Naive thymus-derived CD4-positive, alpha-beta T cell (primary cell): ENCODE data around the gene BMP6. TPM values are rescaled to one million over a fixed set of nuclear protein-coding genes. Genes with fewer than 3 reads are reported as not detected.

Experiments
- ATAC-seq: fragments of 150-1000 bp; cut with Tn5 transposase; 2 replicates; pipeline ENCODE4 v1.10.0; 2021; ENCODE audit warnings: mild to moderate bottlenecking, moderate library complexity
- CTCF ChIA-PET: fragments of 350-600 bp; sonication (Branson Sonifier 250); formaldehyde crosslinking; loops from one replicate; lab custom pipeline; 2021; ENCODE audit warnings: antibody characterized with exemption; lab: Charles Lee
- POLR2A ChIA-PET: fragments of 350-600 bp; sonication (Branson Sonifier 250); formaldehyde crosslinking; loops from one replicate; lab custom pipeline; 2021; ENCODE audit warnings: antibody characterized with exemption, inconsistent platforms; lab: Charles Lee
- DNase-seq, 9 donors: peaks; one replicate each; pipeline versions ENCODE4 v3.0.0 to v3.0.0-alpha.2; 2020 to 2022; ENCODE audit warnings: mixed read lengths in 1 of 9
- H3K27ac ChIP-seq: one replicate; pipeline ENCODE4 v1.7.0; 2013; ENCODE audit warnings: mild to moderate bottlenecking, low read depth, low read length, moderate library complexity
- H3K27me3 ChIP-seq, 2 donors: one replicate each; pipeline ENCODE4 v1.7.0; 2013; ENCODE audit warnings: low read length in 2 of 2, mild to moderate bottlenecking in 2 of 2, moderate library complexity in 2 of 2; ENCODE audit not compliant: control insufficient read depth in 2 of 2, insufficient read depth in 2 of 2
- H3K36me3 ChIP-seq, 3 experiments: 1 replicate in 2 of 3; 2 replicates in 1 of 3; pipeline ENCODE4 v1.7.0; 2013; ENCODE audit warnings: low read length in 3 of 3, mild to moderate bottlenecking in 3 of 3, moderate library complexity in 1 of 3; ENCODE audit not compliant: insufficient read depth in 3 of 3, control insufficient read depth in 2 of 3
- H3K4me1 ChIP-seq, 2 donors: one replicate each; pipeline ENCODE4 v1.7.0; 2013; ENCODE audit warnings: low read length in 2 of 2, mild to moderate bottlenecking in 2 of 2, moderate library complexity in 1 of 2; ENCODE audit not compliant: control insufficient read depth in 2 of 2, insufficient read depth in 2 of 2
- H3K4me3 ChIP-seq: 2 replicates; pipeline ENCODE4 v1.7.0; 2013; ENCODE audit warnings: mild to moderate bottlenecking, low read length
- H3K9me3 ChIP-seq, 3 experiments: 1 replicate in 2 of 3; 2 replicates in 1 of 3; pipeline ENCODE4 v1.7.0; 2013; ENCODE audit warnings: low read length in 3 of 3; ENCODE audit not compliant: control insufficient read depth in 2 of 3
- H3K27ac Mint-ChIP-seq, 9 donors: one replicate each; pipeline ENCODE4 v1.8.0; 2020 to 2022; ENCODE audit warnings: mixed read lengths in 9 of 9, mild to moderate bottlenecking in 8 of 9, moderate library complexity in 5 of 9, inconsistent platforms in 2 of 9
- H3K27me3 Mint-ChIP-seq, 5 donors: one replicate each; pipeline ENCODE4 v1.8.0; 2021 to 2022; ENCODE audit warnings: mixed read lengths in 5 of 5, mild to moderate bottlenecking in 1 of 5
- H3K36me3 Mint-ChIP-seq, 5 donors: one replicate each; pipeline ENCODE4 v1.8.0; 2020 to 2022; ENCODE audit warnings: mixed read lengths in 5 of 5, mild to moderate bottlenecking in 3 of 5, inconsistent platforms in 1 of 5
- H3K4me1 Mint-ChIP-seq, 7 donors: one replicate each; pipeline ENCODE4 v1.8.0; 2020 to 2022; ENCODE audit warnings: mixed read lengths in 7 of 7, mild to moderate bottlenecking in 3 of 7, inconsistent platforms in 1 of 7
- H3K4me3 Mint-ChIP-seq, 10 donors: one replicate each; pipeline ENCODE4 v1.8.0; 2020 to 2022; ENCODE audit warnings: mild to moderate bottlenecking in 10 of 10, mixed read lengths in 10 of 10, moderate library complexity in 6 of 10, inconsistent platforms in 2 of 10
- H3K9me3 Mint-ChIP-seq, 11 donors: one replicate each; pipeline ENCODE4 v1.8.0; 2020 to 2022; ENCODE audit warnings: mixed read lengths in 11 of 11, mild to moderate bottlenecking in 4 of 11, inconsistent platforms in 1 of 11, moderate library complexity in 1 of 11
- intact Hi-C, 2 donors: fragments of 100-400 bp; cut with micrococcal nuclease; formaldehyde crosslinking; loops; one replicate each; pipeline ENCODE4 v1.15.1; 2023
- polyA plus RNA-seq, 2 donors: library from polyadenylated mRNA; unstranded; fragments of 300-500 nt; fragmentation: Illumina TruSeq; gene quantifications; one replicate each; pipeline ENCODE4 v1.2.3, GENCODE V29; 2021
- total RNA-seq, 6 experiments: library from RNA in 5 of 6; stranded (reverse) in 5 of 6; gene quantifications; 1 replicate in 5 of 6; 2 replicates in 1 of 6; pipeline ENCODE4 v1.2.3 and lab custom pipeline; 2021 to 2026

Gene BMP6
- total and polyA plus RNA-seq, 7 experiments from 2014 or later = 0.07 to 0.56 (median 0.37) TPM; not detected in 4

GRCh38 chr6:7823552-7823951, 97.7 kb downstream of the BMP6 start:
- Histone ChIP-seq H3K4me1 (no peaks in the 10 kb centered on the region), H3K27ac (no peak overlapping the region), H3K27me3 (no peaks in the 10 kb centered on the region), H3K9me3 (no peaks in the 10 kb centered on the region), H3K4me3 (no peak overlapping the region), H3K36me3 (no peaks in the 10 kb centered on the region)
- H3K27ac Mint-ChIP-seq = no peak overlapping the region
- H3K4me3 Mint-ChIP-seq = no peak overlapping the region
- intact Hi-C loops = no loop called here
- no peaks in the 10 kb centered on the region for H3K36me3 Mint-ChIP-seq
- DNase-seq (no peak), ATAC-seq (no peak)
- peaks cover 0 to 25% (median 23%) of the 10 kb centered on the region in 5 donors for H3K27me3 Mint-ChIP-seq
- H3K4me1 Mint-ChIP-seq = no peaks in the 10 kb centered on the region
- ChIA-PET POLR2A (no interaction called here), CTCF (no interaction called here)
- peaks cover 0 to 3% (median 0%) of the 10 kb centered on the region in 11 donors for H3K9me3 Mint-ChIP-seq

DNA sequence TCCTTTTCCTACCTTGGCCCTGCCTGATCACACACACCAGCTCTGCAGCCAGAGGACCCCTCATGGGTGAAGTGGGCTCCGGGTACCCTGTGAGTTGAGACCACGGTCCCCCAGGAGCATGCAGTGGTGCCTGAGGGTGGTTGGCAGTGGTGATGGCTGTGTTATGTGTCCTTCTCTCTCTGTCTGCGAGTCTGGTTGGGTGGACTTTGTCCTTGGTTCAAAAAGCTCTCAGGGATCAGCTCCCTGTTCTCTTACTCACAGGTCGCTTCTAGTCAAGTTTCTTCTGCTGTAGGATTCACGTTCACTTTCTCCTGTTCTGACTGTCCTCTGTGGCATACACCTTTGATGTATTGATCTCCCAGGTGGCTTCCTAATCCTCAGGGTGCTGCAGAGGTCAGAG, 100.1 kb downstream of the BMP6 start:
- Mint-ChIP-seq H3K36me3 (peaks cover 0 to 4% (median 0%) of the 10 kb centered on the region in 5 donors), H3K27me3 (peaks cover 0 to 38% (median 35%) of the 10 kb centered on the region in 5 donors), H3K27ac (no peak overlapping the region), H3K4me3 (no peak overlapping the region), H3K9me3 (peaks cover 0 to 9% (median 2%) of the 10 kb centered on the region in 11 donors), H3K4me1 (no peaks in the 10 kb centered on the region)
- no peak for DNase-seq
- no peaks in the 10 kb centered on the region for H3K36me3 ChIP-seq
- H3K27ac ChIP-seq = no peak overlapping the region
- no peaks in the 10 kb centered on the region for H3K27me3 ChIP-seq
- ChIA-PET POLR2A (no interaction called here), CTCF (no interaction called here)
- H3K9me3 ChIP-seq = peaks cover 0 to 4% (median 0%) of the 10 kb centered on the region in 3 experiments
- intact Hi-C loops = no loop called here
- ATAC-seq = no peak
- H3K4me1 ChIP-seq = no peaks in the 10 kb centered on the region
- no peak overlapping the region for H3K4me3 ChIP-seq

- H3K27me3 ChIP-seq = no peaks in the 10 kb centered on the region
- peaks cover 0 to 5% (median 0%) of the 10 kb centered on the region in 3 experiments for H3K9me3 ChIP-seq
- ChIA-PET POLR2A (no interaction called here), CTCF (no interaction called here)
- no peak overlapping the region for H3K4me3 ChIP-seq
- H3K36me3 Mint-ChIP-seq = peaks cover 0 to 4% (median 0%) of the 10 kb centered on the region in 5 donors
- intact Hi-C loops = no loop called here
- H3K9me3 Mint-ChIP-seq = peaks cover 0 to 11% (median 4%) of the 10 kb centered on the region in 11 donors
- no peak overlapping the region for H3K27ac Mint-ChIP-seq
- peaks cover 0 to 44% (median 37%) of the 10 kb centered on the region in 5 donors for H3K27me3 Mint-ChIP-seq
- no peaks in the 10 kb centered on the region for H3K4me1 ChIP-seq
- DNase-seq (no peak), ATAC-seq (no peak)
- H3K4me1 Mint-ChIP-seq = no peaks in the 10 kb centered on the region
- no peak overlapping the region for H3K27ac ChIP-seq
- no peak overlapping the region for H3K4me3 Mint-ChIP-seq
- H3K36me3 ChIP-seq = no peaks in the 10 kb centered on the region
Measured at GRCh38 chr6:7827142-7827541, 101.2 kb downstream of the BMP6 start.

GRCh38 chr6:7828124-7828523, 102.2 kb downstream of the BMP6 start:
- ChIA-PET POLR2A (no interaction called here), CTCF (no interaction called here)
- no peak overlapping the region for H3K27ac Mint-ChIP-seq
- intact Hi-C loops = no loop called here
- Histone ChIP-seq H3K4me1 (no peaks in the 10 kb centered on the region), H3K27ac (no peak overlapping the region), H3K4me3 (no peak overlapping the region), H3K9me3 (peaks cover 0 to 5% (median 0%) of the 10 kb centered on the region in 3 experiments), H3K36me3 (no peaks in the 10 kb centered on the region), H3K27me3 (no peaks in the 10 kb centered on the region)
- no peak overlapping the region for H3K4me3 Mint-ChIP-seq
- peaks cover 0 to 11% (median 4%) of the 10 kb centered on the region in 11 donors for H3K9me3 Mint-ChIP-seq
- DNase-seq (no peak), ATAC-seq (no peak)
- H3K4me1 Mint-ChIP-seq = no peaks in the 10 kb centered on the region
- peaks cover 0 to 45% (median 35%) of the 10 kb centered on the region in 5 donors for H3K27me3 Mint-ChIP-seq
- peaks cover 0 to 4% (median 0%) of the 10 kb centered on the region in 5 donors for H3K36me3 Mint-ChIP-seq

- CTCF ChIA-PET = no interaction called here
- H3K27me3 ChIP-seq = no peaks in the 10 kb centered on the region
- Mint-ChIP-seq H3K36me3 (peaks cover 0 to 4% (median 0%) of the 10 kb centered on the region in 5 donors), H3K4me3 (no peak overlapping the region), H3K27ac (no peak overlapping the region), H3K9me3 (peaks cover 0 to 11% (median 3%) of the 10 kb centered on the region in 11 donors), H3K4me1 (no peaks in the 10 kb centered on the region), H3K27me3 (peaks cover 0 to 29% (median 16%) of the 10 kb centered on the region in 5 donors)
- POLR2A ChIA-PET = no interaction called here
- DNase-seq (no peak), ATAC-seq (no peak)
- H3K4me3 ChIP-seq = no peak overlapping the region
- no peaks in the 10 kb centered on the region for H3K36me3 ChIP-seq
- no peaks in the 10 kb centered on the region for H3K4me1 ChIP-seq
- peaks cover 0 to 5% (median 0%) of the 10 kb centered on the region in 3 experiments for H3K9me3 ChIP-seq
- no peak overlapping the region for H3K27ac ChIP-seq
- intact Hi-C loops = no loop called here
Measured at GRCh38 chr6:7832904-7833750, 107.2 kb downstream of the BMP6 start.

GRCh38 chr6:7833751-7834070, 107.8 kb downstream of the BMP6 start:
- H3K36me3 Mint-ChIP-seq = peaks cover 0 to 4% (median 0%) of the 10 kb centered on the region in 5 donors
- peaks cover 0 to 11% (median 3%) of the 10 kb centered on the region in 11 donors for H3K9me3 Mint-ChIP-seq
- ATAC-seq (no peak), DNase-seq (no peak)
- Histone ChIP-seq H3K36me3 (no peaks in the 10 kb centered on the region), H3K4me1 (no peaks in the 10 kb centered on the region), H3K27ac (no peak overlapping the region), H3K4me3 (no peak overlapping the region), H3K9me3 (peaks cover 0 to 5% (median 0%) of the 10 kb centered on the region in 3 experiments), H3K27me3 (no peaks in the 10 kb centered on the region)
- no peak overlapping the region for H3K4me3 Mint-ChIP-seq
- intact Hi-C loops = no loop called here
- H3K27ac Mint-ChIP-seq = no peak overlapping the region
- H3K27me3 Mint-ChIP-seq = peaks cover 0 to 29% (median 16%) of the 10 kb centered on the region in 5 donors
- H3K4me1 Mint-ChIP-seq = no peaks in the 10 kb centered on the region
- CTCF ChIA-PET = no interaction called here
- POLR2A ChIA-PET = no interaction called here
